Kidney epithelial cell (primary cell): Measurements from ENCODE around the gene EPB41L5. TPM values are rescaled to one million over a fixed set of nuclear protein-coding genes. Genes with fewer than 3 reads are reported as not detected.
"Not testable (repeated sequence)": the region's sequence is repeated elsewhere in the genome, so short reads cannot be mapped to it uniquely, and the experiment has no call there.

ENCODE experiments used
- DNase-seq: peaks from one replicate; pipeline ENCODE4 v3.0.0-alpha.2; 2010; ENCODE audit warnings: low read depth
- H3K27me3 ChIP-seq: 2 replicates; pipeline ENCODE4 v1.6.0; 2011; ENCODE audit warnings: low read length; ENCODE audit not compliant: control insufficient read depth, insufficient read depth
- H3K36me3 ChIP-seq: 2 replicates; pipeline ENCODE4 v1.5.1; 2011; ENCODE audit warnings: low read length; ENCODE audit not compliant: control insufficient read depth, insufficient read depth
- H3K4me3 ChIP-seq: 2 replicates; pipeline ENCODE4 v1.5.1; 2011; ENCODE audit warnings: low read depth, mild to moderate bottlenecking, control low read depth, low read length
- CTCF ChIP-seq: IDR thresholded peaks from 2 replicates; pipeline ENCODE4 v1.5.1; 2011; ENCODE audit warnings: mild to moderate bottlenecking, moderate library complexity, low read length, control low read depth, inconsistent platforms; ENCODE audit not compliant: insufficient read depth, poor library complexity, severe bottlenecking
- total RNA-seq: library from RNA; depleted of rRNA; stranded (reverse); fragments of >200 nt; gene quantifications from 2 replicates; pipeline ENCODE4 v1.2.3, GENCODE V29; 2015

The EPB41L5 gene
- total RNA-seq, 1 donor from 2014 or later = 15.6 TPM

DNA sequence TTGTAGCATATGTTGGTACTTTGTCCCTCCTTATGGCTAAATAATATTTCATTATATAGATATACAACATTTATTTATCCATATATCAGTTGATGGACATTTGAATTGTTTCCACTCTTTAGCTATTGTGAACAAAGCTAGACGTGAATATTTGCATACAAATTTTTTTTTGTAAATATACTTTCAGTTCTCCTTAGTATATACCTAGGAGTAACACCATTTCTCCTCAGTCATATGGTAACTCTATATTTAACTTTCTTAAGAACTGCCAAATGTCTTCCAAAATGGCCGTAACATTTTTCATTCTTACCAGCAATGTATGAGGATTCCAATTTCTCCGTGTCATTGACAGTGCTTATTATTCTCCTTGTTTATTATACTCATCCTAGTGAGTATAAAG is 135.8 kb downstream of the EPB41L5 start:
- no peaks in the 10 kb centered on the region for H3K27me3 ChIP-seq
- DNase-seq = no peak
- TF ChIP-seq CTCF = no peak
- no peak overlapping the region for H3K4me3 ChIP-seq
- no peaks in the 10 kb centered on the region for H3K36me3 ChIP-seq

GRCh38 chr2:120149406-120149805 is 136.5 kb downstream of the EPB41L5 start:
- no peak for DNase-seq
- Histone ChIP-seq H3K4me3 (no peak overlapping the region), H3K27me3 (no peaks in the 10 kb centered on the region), H3K36me3 (no peaks in the 10 kb centered on the region)
- TF ChIP-seq CTCF = no peak

GRCh38 chr2:120150040-120150482 is 137.2 kb downstream of the EPB41L5 start:
- no peak for TF ChIP-seq CTCF
- H3K4me3 ChIP-seq = no peak overlapping the region
- no peak for DNase-seq
- H3K27me3 ChIP-seq = no peaks in the 10 kb centered on the region
- H3K36me3 ChIP-seq = no peaks in the 10 kb centered on the region

GRCh38 chr2:120155308-120155707 is 142.4 kb downstream of the EPB41L5 start:
- TF ChIP-seq CTCF = no peak
- DNase-seq = no peak

GRCh38 chr2:120158658-120159057 is 145.8 kb downstream of the EPB41L5 start:
- not testable (repeated sequence) for H3K36me3 ChIP-seq, DNase-seq, H3K27me3 ChIP-seq, H3K4me3 ChIP-seq

More at GRCh38 chr2:120155308-120155707, 142.4 kb downstream of the EPB41L5 start:
- Histone ChIP-seq H3K36me3 (peaks cover 3% of the 10 kb centered on the region), H3K27me3 (no peaks in the 10 kb centered on the region), H3K4me3 (no peak overlapping the region)

GRCh38 chr2:120161190-120161589 is 148.3 kb downstream of the EPB41L5 start:
- no peak overlapping the region for H3K4me3 ChIP-seq
- TF ChIP-seq CTCF = no peak
- DNase-seq = no peak
- peaks cover 1% of the 10 kb centered on the region for H3K36me3 ChIP-seq
- H3K27me3 ChIP-seq = no peaks in the 10 kb centered on the region
